Mucosa of stomach (tissue), 1 donor: Measurements from ENCODE around the gene MBNL2.
"Not testable (repeated sequence)": the region's sequence is repeated elsewhere in the genome, so short reads cannot be mapped to it uniquely, and the experiment has no call there.

ENCODE experiments used
- H3K27me3 ChIP-seq: one replicate; pipeline ENCODE4 v1.7.0; 2013; ENCODE audit warnings: mild to moderate bottlenecking, low read length; ENCODE audit not compliant: control insufficient read depth, insufficient read depth
- H3K36me3 ChIP-seq: one replicate; pipeline ENCODE4 v1.7.0; 2013; ENCODE audit warnings: low read length; ENCODE audit not compliant: control insufficient read depth, insufficient read depth
- H3K4me1 ChIP-seq: one replicate; pipeline ENCODE4 v1.7.0; 2013; ENCODE audit warnings: mild to moderate bottlenecking, low read length; ENCODE audit not compliant: control insufficient read depth, insufficient read depth
- H3K4me3 ChIP-seq: one replicate; pipeline ENCODE4 v1.7.0; 2013; ENCODE audit warnings: low read length
- H3K9ac ChIP-seq: one replicate; pipeline ENCODE4 v1.7.0; 2013; ENCODE audit warnings: mild to moderate bottlenecking, low read length, moderate library complexity
- H3K9me3 ChIP-seq: one replicate; pipeline ENCODE4 v1.7.0; 2013; ENCODE audit warnings: mild to moderate bottlenecking, low read length, moderate library complexity; ENCODE audit not compliant: control insufficient read depth
- donor health status: Pancreatic carcinoma.

The MBNL2 gene

DNA sequence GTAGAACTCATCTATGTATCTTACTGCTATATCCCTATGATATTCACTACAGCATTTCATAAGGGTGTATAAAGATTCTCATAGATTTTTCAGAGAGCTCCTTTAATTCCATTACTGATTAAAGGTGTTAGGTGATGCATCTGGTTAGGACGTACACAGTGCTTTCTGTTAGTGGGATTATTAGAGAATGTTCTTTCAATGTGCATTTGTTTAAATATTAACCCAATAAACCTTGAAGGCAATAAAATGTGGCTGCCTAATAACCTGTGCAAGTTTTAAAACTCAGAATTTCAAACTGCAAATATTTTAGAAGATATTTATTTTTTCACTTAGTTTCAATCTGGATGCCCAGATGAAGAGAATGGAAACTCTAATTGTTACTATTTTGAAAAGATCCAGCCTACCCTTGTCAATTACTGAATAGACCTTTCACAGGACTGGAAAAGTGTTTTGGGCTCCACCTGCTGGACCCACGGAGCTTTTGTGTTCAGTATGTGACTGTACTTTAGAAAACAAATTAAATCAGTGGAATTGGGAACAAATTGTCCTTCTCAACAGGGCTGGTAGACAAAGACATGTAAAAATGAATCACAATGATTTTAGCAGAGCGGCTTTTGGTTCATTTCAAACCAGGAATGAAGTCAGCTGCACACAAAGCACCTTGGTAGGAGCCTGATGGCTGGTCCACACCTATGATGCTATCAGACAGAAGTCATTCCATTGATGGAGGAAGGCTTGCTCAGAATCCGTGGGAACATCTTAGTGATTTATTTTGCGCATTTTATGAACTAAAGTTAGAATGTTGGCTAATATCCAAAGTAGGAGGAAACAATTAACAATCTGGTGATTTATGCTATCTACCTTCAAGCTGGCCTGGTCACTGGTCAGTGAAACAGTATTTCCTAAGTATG, 122.4 kb downstream of the MBNL2 start:
- Histone ChIP-seq H3K9ac (no peak overlapping the region), H3K9me3 (no peaks in the 10 kb centered on the region), H3K4me3 (no peak overlapping the region), H3K36me3 (no peaks in the 10 kb centered on the region), H3K27me3 (no peaks in the 10 kb centered on the region), H3K4me1 (peaks cover 29% of the 10 kb centered on the region)

DNA sequence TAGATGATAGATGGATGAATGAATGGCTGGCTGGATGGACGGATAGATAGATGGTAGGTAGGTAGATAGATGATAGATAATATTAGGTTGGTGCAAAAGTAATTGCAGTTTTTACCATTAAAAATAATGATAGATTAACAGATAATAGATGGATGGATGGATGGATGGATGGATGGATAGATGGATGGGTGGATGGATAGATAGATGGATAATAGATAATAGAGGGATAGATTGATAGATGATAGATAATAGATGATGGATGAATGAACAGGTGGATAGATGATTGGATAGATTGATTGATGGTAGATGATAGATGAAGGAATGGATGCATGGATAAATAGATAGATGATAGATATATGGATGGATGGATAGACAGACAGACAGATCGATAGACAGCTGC, 124.0 kb downstream of the MBNL2 start:
- no peaks in the 10 kb centered on the region for H3K27me3 ChIP-seq
- H3K4me1 ChIP-seq: peaks cover 17% of the 10 kb centered on the region
- H3K9me3 ChIP-seq: no peaks in the 10 kb centered on the region
- H3K4me3 ChIP-seq: no peak overlapping the region
- no peak overlapping the region for H3K9ac ChIP-seq
- H3K36me3 ChIP-seq: no peaks in the 10 kb centered on the region

DNA sequence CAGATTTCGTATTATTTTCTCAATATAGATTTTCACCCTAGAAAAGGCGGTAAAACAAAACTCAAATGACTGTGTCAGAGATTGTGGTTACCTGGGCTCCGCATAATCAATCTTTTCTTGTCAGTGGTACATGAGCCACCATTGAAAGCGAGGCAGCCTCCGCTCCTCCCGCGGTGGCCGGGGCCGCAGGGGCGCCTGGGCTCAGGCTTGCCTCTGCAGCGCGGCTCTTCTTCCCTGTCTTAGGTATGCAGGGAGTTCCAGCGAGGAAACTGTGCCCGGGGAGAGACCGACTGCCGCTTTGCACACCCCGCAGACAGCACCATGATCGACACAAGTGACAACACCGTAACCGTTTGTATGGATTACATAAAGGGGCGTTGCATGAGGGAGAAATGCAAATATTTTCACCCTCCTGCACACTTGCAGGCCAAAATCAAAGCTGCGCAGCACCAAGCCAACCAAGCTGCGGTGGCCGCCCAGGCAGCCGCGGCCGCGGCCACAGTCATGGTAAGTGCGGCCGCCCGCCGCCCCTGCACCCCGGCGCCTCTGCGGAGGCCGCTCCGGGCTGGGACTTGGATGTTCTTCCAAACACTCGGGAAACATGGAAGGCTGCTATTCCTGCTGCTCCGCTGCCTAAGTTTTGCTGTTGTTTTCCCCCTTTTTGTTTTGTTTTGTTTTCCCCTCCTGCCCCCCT, 124.6 kb downstream of the MBNL2 start:
- no peak overlapping the region for H3K9ac ChIP-seq
- H3K9me3 ChIP-seq: no peaks in the 10 kb centered on the region
- peaks cover 13% of the 10 kb centered on the region for H3K4me1 ChIP-seq
- no peak overlapping the region for H3K4me3 ChIP-seq
- H3K27me3 ChIP-seq: no peaks in the 10 kb centered on the region
- H3K36me3 ChIP-seq: no peaks in the 10 kb centered on the region

DNA sequence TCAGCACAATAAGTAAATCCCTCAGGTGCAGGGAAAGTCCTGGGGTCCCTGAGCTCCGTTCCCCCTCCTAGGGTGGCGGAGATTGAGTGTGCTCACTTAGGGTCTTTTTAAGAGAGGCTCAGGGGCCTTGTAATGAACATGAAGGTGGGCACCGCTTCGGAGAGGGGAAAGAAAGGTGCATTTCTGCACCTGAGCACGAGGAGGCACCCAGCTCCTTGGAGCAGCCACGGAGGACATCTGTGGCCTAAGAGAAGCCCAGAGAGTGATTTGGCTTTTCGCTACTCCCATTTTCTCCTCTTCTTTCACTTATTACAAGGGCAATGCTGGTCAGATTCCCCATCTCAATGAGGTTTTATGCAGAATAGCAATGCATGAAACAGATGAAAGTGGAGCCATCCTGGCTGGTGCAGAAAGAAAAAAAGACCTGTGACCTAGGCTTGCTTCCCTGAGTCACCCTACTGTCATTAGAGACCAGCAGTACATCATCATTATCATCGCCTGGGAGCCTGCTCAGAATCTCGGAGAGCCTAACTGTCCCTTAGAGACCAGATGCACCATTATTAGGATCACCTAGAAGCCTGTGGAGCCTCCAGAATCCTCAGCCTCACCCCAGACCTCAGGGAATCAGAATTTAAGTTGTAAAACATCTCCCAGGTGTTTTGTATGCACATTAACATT, 125.3 kb downstream of the MBNL2 start:
- Histone ChIP-seq H3K9me3 (no peaks in the 10 kb centered on the region), H3K4me1 (peaks cover 9% of the 10 kb centered on the region), H3K4me3 (no peak overlapping the region), H3K36me3 (no peaks in the 10 kb centered on the region), H3K27me3 (no peaks in the 10 kb centered on the region), H3K9ac (no peak overlapping the region)

DNA sequence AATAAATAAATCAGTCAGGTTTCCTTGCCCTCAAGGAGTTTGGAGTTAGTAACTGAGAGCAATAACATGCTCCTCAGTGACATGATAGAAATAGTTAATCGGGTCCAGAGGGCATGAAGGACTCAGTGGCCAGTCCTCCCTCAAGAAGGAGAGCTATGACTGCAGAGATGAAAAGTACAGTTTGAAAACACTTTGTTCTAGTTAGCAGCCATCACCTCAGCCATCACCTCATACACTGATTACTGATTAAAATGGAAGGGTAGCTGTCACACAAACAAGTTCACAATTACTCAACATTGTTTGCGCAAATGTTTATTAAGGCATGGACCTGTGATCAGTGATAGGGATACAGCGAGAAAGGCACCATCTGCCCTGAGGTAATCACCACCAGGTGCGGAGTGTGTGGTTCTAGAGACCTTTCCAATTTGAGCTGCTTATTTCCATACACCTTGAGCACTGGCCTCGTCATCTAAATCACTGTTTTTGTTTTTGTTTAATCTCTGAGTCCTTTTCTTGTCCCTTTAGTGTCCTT, 126.5 kb downstream of the MBNL2 start:
- Histone ChIP-seq H3K36me3 (no peaks in the 10 kb centered on the region), H3K4me3 (no peak overlapping the region)

DNA sequence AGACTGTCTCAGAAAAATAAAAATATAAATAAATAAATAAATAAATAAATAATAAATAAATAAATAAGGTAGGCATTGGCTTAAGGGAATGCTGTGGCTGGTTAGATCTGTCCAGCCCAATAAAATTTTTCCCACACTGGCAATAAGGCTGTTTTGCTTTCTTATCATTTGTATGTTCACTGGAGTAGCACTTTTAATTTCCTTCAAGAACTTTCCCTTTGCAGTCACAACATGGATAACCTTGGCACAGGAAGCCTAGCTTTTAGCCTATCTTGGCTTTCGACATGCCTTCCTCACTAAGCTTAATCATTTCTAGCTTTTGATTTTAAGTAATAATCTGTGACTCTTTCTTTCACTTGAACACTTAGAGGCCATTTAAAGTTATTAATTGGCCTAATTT, 129.9 kb downstream of the MBNL2 start:
- not testable (repeated sequence) for H3K27me3 ChIP-seq, H3K4me1 ChIP-seq, H3K36me3 ChIP-seq

More for the DNA sequence above, 126.5 kb downstream of the MBNL2 start:
- Histone ChIP-seq H3K9ac (no peak overlapping the region), H3K4me1 (peaks cover 7% of the 10 kb centered on the region), H3K9me3 (no peaks in the 10 kb centered on the region), H3K27me3 (no peaks in the 10 kb centered on the region)

DNA sequence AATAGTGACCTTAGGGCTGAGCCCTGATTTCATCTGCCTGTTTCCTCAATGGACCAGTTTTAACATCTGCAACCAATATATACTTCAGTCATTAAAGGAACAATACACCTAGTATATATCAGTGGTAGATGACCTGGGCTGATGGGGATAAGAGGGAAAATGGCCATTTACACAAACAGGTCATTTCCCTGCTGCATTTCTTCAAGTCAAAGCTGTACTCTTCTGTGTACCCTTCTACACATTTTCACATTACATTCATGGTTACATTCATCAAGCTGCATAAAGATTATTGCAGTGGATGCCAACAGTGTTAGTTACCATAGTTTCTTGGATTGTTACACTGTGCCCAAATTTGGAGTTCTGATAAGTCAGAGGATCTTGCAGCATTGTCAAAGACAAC, 130.7 kb downstream of the MBNL2 start:
- Histone ChIP-seq H3K4me3 (no peak overlapping the region), H3K36me3 (no peaks in the 10 kb centered on the region), H3K4me1 (no peaks in the 10 kb centered on the region), H3K9me3 (no peaks in the 10 kb centered on the region), H3K27me3 (no peaks in the 10 kb centered on the region), H3K9ac (no peak overlapping the region)

More for the DNA sequence above, 129.9 kb downstream of the MBNL2 start:
- not testable (repeated sequence) for H3K4me3 ChIP-seq, H3K9me3 ChIP-seq, H3K9ac ChIP-seq

DNA sequence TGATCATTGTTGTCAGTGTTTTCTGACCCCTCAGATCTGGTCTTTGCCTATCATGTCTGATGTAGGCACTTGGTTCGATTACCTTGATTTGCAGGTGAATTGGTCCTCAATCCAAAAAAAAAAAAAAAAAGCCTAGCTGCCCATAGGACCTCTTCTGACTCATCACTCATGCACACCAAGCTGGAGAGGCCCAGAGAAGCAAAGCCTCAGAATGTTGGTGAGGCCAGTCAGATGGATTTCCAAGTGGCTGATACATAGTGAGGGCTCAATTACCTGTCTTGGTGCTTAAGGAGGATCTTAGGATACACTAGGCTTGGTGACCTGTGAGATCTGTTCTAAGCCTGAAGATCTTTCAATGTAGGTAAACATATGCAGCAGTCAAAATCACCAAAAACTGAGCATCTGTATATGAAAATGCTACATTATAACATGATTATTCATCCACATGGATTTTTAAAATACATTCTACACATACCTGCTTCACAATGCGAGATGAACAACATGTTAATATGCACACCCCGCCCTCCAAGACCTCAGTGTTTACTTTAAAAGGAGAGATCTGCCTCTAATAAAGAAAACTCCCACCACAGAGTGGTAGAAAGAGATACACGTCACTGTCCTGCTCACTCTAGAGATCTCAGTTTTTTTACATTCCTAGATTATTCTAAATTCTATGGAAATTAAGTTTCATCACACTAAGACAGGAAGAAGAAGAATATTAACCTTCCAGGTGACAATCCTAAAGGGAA, 132.0 kb downstream of the MBNL2 start:
- H3K9me3 ChIP-seq: no peaks in the 10 kb centered on the region
- no peaks in the 10 kb centered on the region for H3K36me3 ChIP-seq
- no peak overlapping the region for H3K4me3 ChIP-seq
- no peaks in the 10 kb centered on the region for H3K4me1 ChIP-seq
- H3K9ac ChIP-seq: no peak overlapping the region
- H3K27me3 ChIP-seq: no peaks in the 10 kb centered on the region

DNA sequence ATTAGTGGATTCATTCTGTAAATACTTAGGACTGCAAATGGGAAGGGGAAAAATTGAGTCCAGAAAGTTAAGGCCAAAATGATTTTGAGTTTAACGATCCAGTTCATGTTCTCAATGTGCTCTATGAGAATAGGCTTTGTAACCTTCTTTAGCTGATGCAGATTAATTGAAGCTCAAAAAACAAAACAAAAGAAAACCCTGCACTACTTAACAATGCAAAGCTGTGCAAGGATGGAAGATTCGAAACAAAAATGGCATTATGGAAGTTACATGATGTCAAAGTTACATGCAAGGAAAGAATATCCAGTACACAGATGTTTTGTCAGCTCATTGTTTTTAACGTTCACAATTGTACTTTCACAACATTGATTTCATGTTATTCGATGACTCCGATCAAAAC, 132.7 kb downstream of the MBNL2 start:
- Histone ChIP-seq H3K4me1 (no peaks in the 10 kb centered on the region), H3K36me3 (no peaks in the 10 kb centered on the region), H3K9ac (no peak overlapping the region), H3K9me3 (no peaks in the 10 kb centered on the region), H3K4me3 (no peak overlapping the region), H3K27me3 (no peaks in the 10 kb centered on the region)

DNA sequence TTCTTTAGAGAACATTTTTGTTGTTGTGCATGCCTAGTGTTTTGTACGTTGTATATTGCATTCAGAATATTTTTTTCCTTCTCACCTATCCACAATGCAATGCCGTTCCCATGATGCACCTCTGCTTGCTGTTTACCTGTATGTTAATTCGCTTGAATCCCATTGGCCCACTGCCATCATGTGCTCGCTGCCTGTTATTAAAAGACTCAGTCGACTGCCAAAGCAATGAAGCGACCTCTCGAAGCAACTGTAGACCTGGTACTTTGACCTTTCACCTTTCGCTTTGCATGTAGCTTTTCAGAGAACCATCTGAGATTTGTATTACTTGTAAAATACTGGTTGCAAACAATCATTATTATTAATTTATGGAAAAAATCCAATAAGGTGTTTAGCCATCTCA, 134.5 kb downstream of the MBNL2 start:
- H3K27me3 ChIP-seq: no peaks in the 10 kb centered on the region
- no peaks in the 10 kb centered on the region for H3K4me1 ChIP-seq
- H3K9me3 ChIP-seq: no peaks in the 10 kb centered on the region
- H3K9ac ChIP-seq: no peak overlapping the region
- H3K36me3 ChIP-seq: no peaks in the 10 kb centered on the region
- no peak overlapping the region for H3K4me3 ChIP-seq

DNA sequence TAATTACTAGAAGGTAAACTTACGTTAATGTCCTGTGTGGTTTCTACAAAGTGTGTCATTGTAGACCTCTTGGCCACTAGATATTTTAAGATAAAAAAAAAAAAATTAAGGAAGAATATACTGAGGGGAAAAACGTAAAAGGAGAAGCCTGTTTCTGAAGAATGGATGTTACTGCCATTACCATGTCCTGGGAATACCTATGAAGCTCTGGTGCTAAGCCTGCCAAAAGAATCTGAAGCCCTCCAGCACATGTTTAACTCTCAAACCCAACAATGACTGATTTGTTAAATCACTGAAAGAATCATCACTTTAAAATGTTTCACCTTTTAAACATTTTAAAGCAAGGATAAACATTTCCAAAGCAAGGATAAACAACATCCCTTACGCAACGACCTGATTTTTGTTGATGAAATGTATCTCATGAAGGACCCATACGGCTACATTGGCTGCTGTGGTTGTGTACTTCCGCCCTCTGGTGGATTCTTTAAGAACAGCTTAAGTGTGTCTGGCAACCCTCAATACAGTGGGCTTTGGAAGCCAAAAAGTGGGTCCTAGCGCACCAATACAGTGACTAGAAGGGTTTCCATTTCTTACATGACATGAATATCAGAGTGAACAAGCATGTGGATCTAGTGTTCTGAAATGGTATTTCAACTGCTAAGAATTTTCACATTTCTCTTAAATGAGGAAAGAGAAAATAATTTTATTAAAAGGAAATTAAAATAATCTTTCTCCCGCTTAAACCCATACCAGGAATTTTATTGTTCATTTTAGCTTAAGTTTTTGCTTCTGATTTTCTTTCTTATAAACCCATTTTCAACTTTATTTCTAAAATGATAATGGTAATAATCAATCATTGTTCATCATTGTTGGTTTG, 137.3 kb downstream of the MBNL2 start:
- Histone ChIP-seq H3K9me3 (no peaks in the 10 kb centered on the region), H3K9ac (no peak overlapping the region), H3K4me1 (no peaks in the 10 kb centered on the region), H3K4me3 (no peak overlapping the region), H3K27me3 (no peaks in the 10 kb centered on the region), H3K36me3 (no peaks in the 10 kb centered on the region)
